Inferior parietal cortex (tissue), 1 donor: ENCODE results near the gene ERC2.

Experiments
- DNase-seq: peaks from one replicate; pipeline ENCODE4 v3.0.0-alpha.2; 2016; ENCODE audit errors: extremely low spot score

The ERC2 gene

GRCh38 chr3:55476515-55476914 lies 991.8 kb downstream of the ERC2 start:
- no peak for DNase-seq

- DNase-seq = no peak
Measured at GRCh38 chr3:55474213-55474632, 994.0 kb downstream of the ERC2 start.

GRCh38 chr3:55473788-55474187 lies 994.5 kb downstream of the ERC2 start:
- no peak for DNase-seq

- no peak for DNase-seq
Measured at GRCh38 chr3:55471522-55472280, 996.6 kb downstream of the ERC2 start.

- DNase-seq = no peak
Measured at GRCh38 chr3:55471084-55471483, 997.2 kb downstream of the ERC2 start.

- DNase-seq = no peak
Measured at GRCh38 chr3:55469957-55470526, 998.2 kb downstream of the ERC2 start.

GRCh38 chr3:55468251-55468650 lies 1000.0 kb downstream of the ERC2 start:
- no peak for DNase-seq

- DNase-seq = no peak
Measured at GRCh38 chr3:55467099-55467498, 1001.2 kb downstream of the ERC2 start.

- DNase-seq = no peak
Measured at GRCh38 chr3:55466526-55466925, 1001.7 kb downstream of the ERC2 start.

- DNase-seq = no peak
Measured at GRCh38 chr3:55461896-55462295, 1006.4 kb downstream of the ERC2 start.

- no peak for DNase-seq
Measured at GRCh38 chr3:55459838-55460237, 1008.4 kb downstream of the ERC2 start.
